ENCODE results near the gene SYT5. TPM values are rescaled to one million over a fixed set of nuclear protein-coding genes. Genes with fewer than 3 reads are reported as not detected.
A peak's percentile ranks its signal among the peaks of the same experiment; 100 is the strongest.

Gene SYT5
- total RNA-seq, 1 donor = not detected

- H3K4me1 ChIP-seq (ENCODE audit: insufficient read depth, low read length) = no peaks in the 10 kb centered on the region
- no peak overlapping the region for H3K4me3 ChIP-seq (ENCODE audit: insufficient read depth, low read length)
- TF ChIP-seq CTCF (IDR thresholded peaks at IDR 0.05; ENCODE audit: extremely low read depth, low read depth, low read length) = no peak
- DNase-seq (ENCODE audit: insufficient read length, low spot score, missing footprints) = peak; percentile 42
- no peaks in the 10 kb centered on the region for H3K9me3 ChIP-seq (ENCODE audit: low read depth, low read length)
- H3K79me2 ChIP-seq (ENCODE audit: insufficient read depth, low read length) = no peaks in the 10 kb centered on the region
- H3K27ac ChIP-seq (ENCODE audit: low read depth, low read length) = no peak overlapping the region
- no peaks in the 10 kb centered on the region for H3K36me3 ChIP-seq (ENCODE audit: insufficient read depth, low read length)
- no peak overlapping the region for H2AFZ ChIP-seq (ENCODE audit: low read length)
- H4K20me1 ChIP-seq (ENCODE audit: insufficient read depth, low read length) = no peaks in the 10 kb centered on the region
- H3K4me2 ChIP-seq (ENCODE audit: insufficient read depth, low read length) = no peak overlapping the region
- peaks cover 16% of the 10 kb centered on the region for H3K27me3 ChIP-seq (ENCODE audit: insufficient read depth, low read length)
Observed at GRCh38 chr19:55136399-55137102, 43.5 kb downstream of the SYT5 start.

- Histone ChIP-seq H3K79me2 (ENCODE audit: insufficient read depth, low read length) (no peaks in the 10 kb centered on the region), H3K4me1 (ENCODE audit: insufficient read depth, low read length) (no peaks in the 10 kb centered on the region), H3K36me3 (ENCODE audit: insufficient read depth, low read length) (no peaks in the 10 kb centered on the region), H3K27me3 (ENCODE audit: insufficient read depth, low read length) (peaks cover 21% of the 10 kb centered on the region), H2AFZ (ENCODE audit: low read length) (no peak overlapping the region), H3K4me2 (ENCODE audit: insufficient read depth, low read length) (no peak overlapping the region), H3K9me3 (ENCODE audit: low read depth, low read length) (no peaks in the 10 kb centered on the region), H3K27ac (ENCODE audit: low read depth, low read length) (no peak overlapping the region), H4K20me1 (ENCODE audit: insufficient read depth, low read length) (no peaks in the 10 kb centered on the region), H3K4me3 (ENCODE audit: insufficient read depth, low read length) (no peak overlapping the region)
- TF ChIP-seq CTCF (IDR thresholded peaks at IDR 0.05; ENCODE audit: extremely low read depth, low read depth, low read length) = no peak
- peak; percentile 38 for DNase-seq (ENCODE audit: insufficient read length, low spot score, missing footprints)
Observed at GRCh38 chr19:55134736-55135135, 45.4 kb downstream of the SYT5 start.

- TF ChIP-seq CTCF (IDR thresholded peaks at IDR 0.05; ENCODE audit: extremely low read depth, low read depth, low read length) = no peak
- no peaks in the 10 kb centered on the region for H4K20me1 ChIP-seq (ENCODE audit: insufficient read depth, low read length)
- no peak overlapping the region for H2AFZ ChIP-seq (ENCODE audit: low read length)
- H3K4me3 ChIP-seq (ENCODE audit: insufficient read depth, low read length) = no peak overlapping the region
- no peak overlapping the region for H3K27ac ChIP-seq (ENCODE audit: low read depth, low read length)
- H3K36me3 ChIP-seq (ENCODE audit: insufficient read depth, low read length) = no peaks in the 10 kb centered on the region
- peak; percentile 59 for DNase-seq (ENCODE audit: insufficient read length, low spot score, missing footprints)
- no peak overlapping the region for H3K4me2 ChIP-seq (ENCODE audit: insufficient read depth, low read length)
- no peaks in the 10 kb centered on the region for H3K9me3 ChIP-seq (ENCODE audit: low read depth, low read length)
- H3K4me1 ChIP-seq (ENCODE audit: insufficient read depth, low read length) = no peaks in the 10 kb centered on the region
- H3K27me3 ChIP-seq (ENCODE audit: insufficient read depth, low read length) = peaks cover 27% of the 10 kb centered on the region
- H3K79me2 ChIP-seq (ENCODE audit: insufficient read depth, low read length) = no peaks in the 10 kb centered on the region
Observed at GRCh38 chr19:55133639-55134444, 46.2 kb downstream of the SYT5 start.

- DNase-seq (ENCODE audit: insufficient read length, low spot score, missing footprints) = peak; percentile 82
Observed at GRCh38 chr19:55132453-55133129, 47.5 kb downstream of the SYT5 start.

More at GRCh38 chr19:55132453-55133129, 47.5 kb downstream of the SYT5 start:
- H3K27ac ChIP-seq (ENCODE audit: low read depth, low read length) = no peak overlapping the region
- H2AFZ ChIP-seq (ENCODE audit: low read length) = no peak overlapping the region
- H4K20me1 ChIP-seq (ENCODE audit: insufficient read depth, low read length) = no peaks in the 10 kb centered on the region
- H3K4me1 ChIP-seq (ENCODE audit: insufficient read depth, low read length) = no peaks in the 10 kb centered on the region
- peak; percentile 5 for TF ChIP-seq CTCF (IDR thresholded peaks at IDR 0.05; ENCODE audit: extremely low read depth, low read depth, low read length)
- H3K4me3 ChIP-seq (ENCODE audit: insufficient read depth, low read length) = no peak overlapping the region
- no peak overlapping the region for H3K4me2 ChIP-seq (ENCODE audit: insufficient read depth, low read length)
- H3K27me3 ChIP-seq (ENCODE audit: insufficient read depth, low read length) = peaks cover 27% of the 10 kb centered on the region
- no peaks in the 10 kb centered on the region for H3K36me3 ChIP-seq (ENCODE audit: insufficient read depth, low read length)
- H3K79me2 ChIP-seq (ENCODE audit: insufficient read depth, low read length) = no peaks in the 10 kb centered on the region
- no peaks in the 10 kb centered on the region for H3K9me3 ChIP-seq (ENCODE audit: low read depth, low read length)
